HG03135 (cell line): ENCODE measurements around the gene SMARCD3.

Experiments
- ATAC-seq: cut with Tn5 transposase; IDR thresholded peaks from one replicate; pipeline ENCODE4 v1.9.1; 2021; ENCODE audit warnings: mild to moderate bottlenecking, moderate library complexity; ENCODE audit not compliant: unreplicated experiment

The SMARCD3 gene

DNA sequence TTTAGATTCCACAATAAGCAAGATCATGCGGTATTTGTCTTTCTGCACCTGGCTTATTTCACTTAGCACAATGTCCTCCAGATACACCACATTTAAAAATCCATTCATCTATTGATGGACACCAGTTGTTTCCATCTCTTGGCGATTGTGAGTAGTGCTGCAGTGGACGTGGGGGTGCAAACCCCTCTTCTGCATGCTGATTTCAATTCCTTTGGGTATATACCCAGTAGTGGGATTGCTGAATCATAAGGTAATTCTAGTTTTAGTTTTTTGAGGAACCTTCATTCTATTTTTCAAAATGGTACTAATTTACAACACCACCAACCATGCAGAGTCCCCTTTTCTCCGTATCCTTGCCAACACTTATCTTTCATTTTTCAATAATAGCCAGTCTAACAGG, 59.5 kb downstream of the SMARCD3 start:
- ATAC-seq: no peak
